Uterus (tissue), 2 donors: ENCODE measurements around the gene MND1.

Experiments used
- CTCF ChIP-seq, 4 experiments: fragments of 200-600 bp in 2 of 4; fragments of 450-650 bp in 2 of 4; sonication (generic) in 2 of 4; IDR thresholded peaks; one replicate each; pipeline ENCODE4 v1.5.1; 2016 to 2019; ENCODE audit warnings: antibody characterized with exemption in 4 of 4, mild to moderate bottlenecking in 2 of 4, moderate library complexity in 1 of 4
- POLR2A ChIP-seq, 2 donors: fragments of 450-650 bp; IDR thresholded peaks; one replicate each; pipeline ENCODE4 v1.6.1; 2016; ENCODE audit warnings: antibody characterized with exemption in 2 of 2, mild to moderate bottlenecking in 1 of 2, moderate library complexity in 1 of 2

DNA sequence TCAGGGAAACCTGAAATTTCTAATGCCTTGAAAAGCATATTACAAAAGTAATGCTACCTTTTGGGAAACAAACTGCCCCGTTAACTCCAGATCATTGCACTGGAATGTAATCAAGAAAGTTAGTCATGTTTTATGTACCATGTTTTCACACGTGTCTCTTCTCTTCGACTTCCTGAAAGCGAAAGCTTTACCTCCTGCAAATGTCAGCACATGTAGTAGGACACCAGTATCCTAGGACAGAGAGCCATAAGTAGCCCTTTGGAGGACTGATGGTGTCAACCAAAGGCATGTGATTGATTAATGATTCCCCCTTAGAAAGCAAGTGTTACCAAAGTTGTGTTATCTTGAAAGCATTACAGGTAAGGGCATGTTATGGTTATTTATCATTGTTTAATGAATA, 8.8 kb upstream of the MND1 start:
- TF ChIP-seq CTCF (IDR thresholded peaks at IDR 0.05) (no peak), POLR2A (IDR thresholded peaks at IDR 0.05) (no peak)
